Osteocyte (in vitro differentiated cells): ENCODE measurements around the gene FRYL. TPM values are rescaled to one million over a fixed set of nuclear protein-coding genes. Genes with fewer than 3 reads are reported as not detected.

Experiments used
- DNase-seq: peaks from one replicate; pipeline ENCODE4 v3.0.0; 2021; ENCODE audit warnings: mixed read lengths; ENCODE audit not compliant: unreplicated experiment; ENCODE audit errors: extremely low spot score
- H3K27ac Mint-ChIP-seq: one replicate; pipeline ENCODE4 v1.8.0; 2021; ENCODE audit warnings: mild to moderate bottlenecking, mixed read lengths; ENCODE audit not compliant: unreplicated experiment
- H3K27me3 Mint-ChIP-seq: one replicate; pipeline ENCODE4 v1.8.0; 2021; ENCODE audit warnings: mixed read lengths; ENCODE audit not compliant: unreplicated experiment
- H3K36me3 Mint-ChIP-seq: one replicate; pipeline ENCODE4 v1.8.0; 2021; ENCODE audit warnings: mixed read lengths; ENCODE audit not compliant: unreplicated experiment
- H3K4me1 Mint-ChIP-seq: one replicate; pipeline ENCODE4 v1.8.0; 2021; ENCODE audit warnings: mixed read lengths; ENCODE audit not compliant: unreplicated experiment
- H3K4me3 Mint-ChIP-seq: one replicate; pipeline ENCODE4 v1.8.0; 2021; ENCODE audit warnings: mild to moderate bottlenecking, moderate library complexity, mixed read lengths; ENCODE audit not compliant: unreplicated experiment
- H3K9me3 Mint-ChIP-seq: one replicate; pipeline ENCODE4 v1.8.0; 2021; ENCODE audit warnings: mixed read lengths; ENCODE audit not compliant: unreplicated experiment
- CTCF ChIP-seq: fragments of 200-600 bp; sonication (generic); IDR thresholded peaks from 2 replicates; pipeline ENCODE4 v1.5.0; 2021; ENCODE audit warnings: antibody characterized with exemption, mild to moderate bottlenecking, moderate library complexity
- total RNA-seq: library from RNA; stranded (reverse); gene quantifications from 2 replicates; pipeline ENCODE4 v1.2.1, GENCODE V29; 2021

FRYL gene
- total RNA-seq, 1 donor from 2014 or later: 61.9 TPM

GRCh38 chr4:48636911-48637310 is 143.2 kb downstream of the FRYL start:
- peaks cover 20% of the 10 kb centered on the region for H3K4me1 Mint-ChIP-seq
- no peak overlapping the region for H3K27ac Mint-ChIP-seq
- no peak overlapping the region for H3K4me3 Mint-ChIP-seq
- DNase-seq: no peak
- no peaks in the 10 kb centered on the region for H3K9me3 Mint-ChIP-seq
- TF ChIP-seq CTCF: no peak
- H3K36me3 Mint-ChIP-seq: no peaks in the 10 kb centered on the region
- H3K27me3 Mint-ChIP-seq: no peaks in the 10 kb centered on the region

- Mint-ChIP-seq H3K9me3 (no peaks in the 10 kb centered on the region), H3K27me3 (no peaks in the 10 kb centered on the region), H3K27ac (no peak overlapping the region), H3K36me3 (no peaks in the 10 kb centered on the region), H3K4me1 (peaks cover 17% of the 10 kb centered on the region), H3K4me3 (no peak overlapping the region)
- DNase-seq: no peak
- no peak for TF ChIP-seq CTCF
Measured at GRCh38 chr4:48635980-48636379, 144.1 kb downstream of the FRYL start.

- no peak for DNase-seq
- Mint-ChIP-seq H3K36me3 (no peaks in the 10 kb centered on the region), H3K9me3 (no peaks in the 10 kb centered on the region), H3K27ac (no peak overlapping the region), H3K27me3 (no peaks in the 10 kb centered on the region), H3K4me1 (peaks cover 10% of the 10 kb centered on the region), H3K4me3 (no peak overlapping the region)
- no peak for TF ChIP-seq CTCF
Measured at GRCh38 chr4:48635310-48635709, 144.8 kb downstream of the FRYL start.

GRCh38 chr4:48634688-48635308 is 145.3 kb downstream of the FRYL start:
- no peaks in the 10 kb centered on the region for H3K9me3 Mint-ChIP-seq
- no peak for TF ChIP-seq CTCF
- no peaks in the 10 kb centered on the region for H3K36me3 Mint-ChIP-seq
- H3K27me3 Mint-ChIP-seq: no peaks in the 10 kb centered on the region
- H3K4me1 Mint-ChIP-seq: peaks cover 5% of the 10 kb centered on the region
- H3K27ac Mint-ChIP-seq: no peak overlapping the region
- no peak for DNase-seq
- H3K4me3 Mint-ChIP-seq: no peak overlapping the region

- Mint-ChIP-seq H3K9me3 (no peaks in the 10 kb centered on the region), H3K27ac (no peak overlapping the region), H3K4me1 (no peaks in the 10 kb centered on the region), H3K36me3 (no peaks in the 10 kb centered on the region), H3K27me3 (no peaks in the 10 kb centered on the region), H3K4me3 (no peak overlapping the region)
- DNase-seq: no peak
- TF ChIP-seq CTCF: no peak
Measured at GRCh38 chr4:48633657-48634056, 146.4 kb downstream of the FRYL start.
